ENCODE data around the gene ZNFX1.
"Not testable (repeated sequence)": the region's sequence is repeated elsewhere in the genome, so short reads cannot be mapped to it uniquely, and the experiment has no call there.

Gene ZNFX1

GRCh38 chr20:49192944-49193518 lies 84.8 kb downstream of the ZNFX1 start:
- H3K4me3 ChIP-seq (ENCODE audit: low read length); H3K9me3 ChIP-seq (ENCODE audit: control insufficient read depth, low read length); DNase-seq (ENCODE audit: low read depth); H3K27me3 ChIP-seq (replicated peaks; ENCODE audit: control insufficient read depth, insufficient read depth, low read length); H3K4me1 ChIP-seq (ENCODE audit: control insufficient read depth, insufficient read depth, low read length); H3K36me3 ChIP-seq (ENCODE audit: control insufficient read depth, insufficient read depth, low read length, severe bottlenecking); H3K9ac ChIP-seq (ENCODE audit: low read length): not testable (repeated sequence)
